Activated CD4-positive, alpha-beta T cell treated with anti-CD3 and anti-CD28 coated beads, Interleukin-2, Interleukin-6, amounts not matched to agents 100 ng/mL and 50 ng/mL, durations not matched to agents 16 hours and 8 hours (primary cell): Measurements from ENCODE around the gene SERPINA12.
"Not testable (repeated sequence)": the region's sequence is repeated elsewhere in the genome, so short reads cannot be mapped to it uniquely, and the experiment has no call there.

Experiments
- DNase-seq: peaks from one replicate; pipeline ENCODE4 v3.0.0-alpha.2; 2020

The SERPINA12 gene

DNA sequence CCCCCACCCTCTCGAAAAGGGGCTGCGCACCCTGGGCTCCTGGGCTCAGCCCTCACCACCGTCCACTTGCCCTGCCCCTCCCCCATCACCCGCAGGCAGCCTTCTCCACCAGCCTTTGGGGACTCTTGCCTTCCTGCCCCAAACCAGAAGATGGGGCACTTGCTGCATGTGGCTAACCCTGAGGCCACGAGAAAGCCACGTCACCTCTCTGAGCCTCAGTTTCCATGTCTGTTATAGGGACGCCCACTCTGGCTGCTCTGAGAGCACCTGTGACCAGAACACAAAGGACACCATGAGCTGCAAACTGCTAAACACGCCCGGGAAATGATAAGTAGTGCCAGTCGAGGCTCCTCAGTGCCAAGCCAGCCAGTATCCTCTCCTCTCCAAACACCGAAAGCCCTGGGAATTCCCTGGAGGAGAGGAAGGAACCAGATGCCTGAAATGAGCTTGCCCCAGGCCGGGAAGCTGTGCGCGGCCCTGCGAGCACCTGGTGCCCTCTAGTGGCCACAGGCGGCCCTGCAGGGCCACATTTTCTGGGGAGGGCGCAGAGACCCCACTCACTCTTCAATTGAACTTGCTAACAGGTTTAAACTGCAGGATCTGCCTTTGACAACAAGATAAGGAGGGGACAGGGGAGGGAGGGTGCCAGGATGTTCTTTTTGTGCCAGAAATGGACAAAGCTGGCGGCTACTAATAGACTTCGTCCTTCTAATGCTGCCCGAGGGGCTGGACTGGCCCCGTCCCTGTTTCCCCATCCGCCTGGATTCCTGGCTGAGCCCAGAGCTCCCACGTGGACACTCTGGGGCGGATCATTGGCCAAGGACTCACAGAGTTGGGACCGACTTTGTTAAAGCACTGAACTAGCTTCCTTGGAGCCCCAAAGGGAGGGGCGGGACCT lies 23.1 kb downstream of the SERPINA12 start:
- DNase-seq: peak; percentile 50

GRCh38 chr14:94484481-94484880 lies 24.8 kb downstream of the SERPINA12 start:
- DNase-seq: no peak

DNA sequence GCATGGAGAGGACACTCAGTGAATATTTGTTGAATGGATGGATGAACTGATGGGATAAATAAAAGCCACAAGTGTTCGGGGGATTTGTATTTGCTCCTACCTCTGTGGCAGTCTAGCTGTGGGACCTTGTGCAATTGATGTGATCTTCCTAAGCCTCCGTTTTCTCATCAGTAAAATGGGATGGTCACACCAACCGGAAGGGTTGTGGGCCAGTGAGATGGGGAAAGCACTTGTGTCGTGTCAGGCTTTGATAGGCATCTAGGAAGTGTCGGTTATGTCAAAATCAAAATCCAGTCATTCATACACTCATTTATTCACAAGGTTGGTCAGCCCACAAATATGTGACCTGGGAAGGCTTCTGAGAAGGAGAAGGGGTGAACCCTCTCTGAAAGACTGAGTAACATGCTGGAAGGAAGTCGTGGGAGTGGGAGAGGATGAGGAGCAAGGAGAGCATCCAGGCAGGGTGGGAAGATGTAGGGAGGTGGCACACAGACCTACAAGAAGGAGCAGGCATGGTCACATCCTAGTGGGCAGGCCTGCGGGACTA lies 25.5 kb downstream of the SERPINA12 start:
- DNase-seq: no peak

GRCh38 chr14:94483071-94483451 lies 26.2 kb downstream of the SERPINA12 start:
- no peak for DNase-seq

DNA sequence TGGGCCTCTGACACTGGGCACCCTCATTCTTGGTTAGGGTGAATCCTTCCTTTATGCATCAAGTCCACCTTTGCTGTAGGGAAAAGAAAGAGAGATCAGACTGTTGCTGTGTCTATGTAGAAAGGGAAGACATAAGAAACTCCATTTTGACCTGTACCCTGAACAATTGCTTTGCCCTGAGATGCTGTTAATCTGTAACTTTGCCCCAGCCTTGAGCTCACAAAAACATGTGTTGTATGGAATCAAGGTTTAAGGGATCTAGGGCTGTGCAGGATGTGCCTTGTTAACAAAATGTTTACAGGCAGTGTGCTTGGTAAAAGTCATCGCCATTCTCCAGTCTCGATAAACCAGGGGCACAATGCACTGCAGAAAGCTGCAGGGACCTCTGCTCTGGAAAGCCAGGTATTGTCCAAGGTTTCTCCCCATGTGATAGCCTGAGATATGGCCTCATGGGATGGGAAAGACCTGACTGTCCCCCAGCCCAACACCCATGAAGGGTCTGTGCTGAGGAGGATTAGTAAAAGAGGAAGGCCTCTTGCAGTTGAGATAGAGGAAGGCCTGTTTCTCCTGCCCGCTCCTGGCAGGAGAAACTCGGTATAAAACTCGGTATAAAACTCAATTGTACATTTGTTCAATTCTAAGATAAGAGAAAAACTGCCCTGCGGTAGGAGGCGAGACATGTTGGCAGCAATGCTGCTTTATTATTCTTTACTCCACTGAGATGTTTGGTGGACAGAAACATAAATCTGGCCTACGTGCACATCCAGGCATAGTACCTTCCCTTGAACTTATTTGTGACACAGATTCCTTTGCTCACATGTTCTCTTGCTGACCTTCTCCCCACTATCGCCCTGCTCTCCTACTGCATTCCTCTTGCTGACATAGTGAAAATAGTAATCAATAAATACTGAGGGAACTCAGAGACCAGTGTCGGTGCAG lies 26.9 kb downstream of the SERPINA12 start:
- DNase-seq: not testable (repeated sequence)

- no peak for DNase-seq
Observed at GRCh38 chr14:94481468-94482131, 27.7 kb downstream of the SERPINA12 start.

- DNase-seq: no peak
Observed at GRCh38 chr14:94480809-94481208, 28.5 kb downstream of the SERPINA12 start.

DNA sequence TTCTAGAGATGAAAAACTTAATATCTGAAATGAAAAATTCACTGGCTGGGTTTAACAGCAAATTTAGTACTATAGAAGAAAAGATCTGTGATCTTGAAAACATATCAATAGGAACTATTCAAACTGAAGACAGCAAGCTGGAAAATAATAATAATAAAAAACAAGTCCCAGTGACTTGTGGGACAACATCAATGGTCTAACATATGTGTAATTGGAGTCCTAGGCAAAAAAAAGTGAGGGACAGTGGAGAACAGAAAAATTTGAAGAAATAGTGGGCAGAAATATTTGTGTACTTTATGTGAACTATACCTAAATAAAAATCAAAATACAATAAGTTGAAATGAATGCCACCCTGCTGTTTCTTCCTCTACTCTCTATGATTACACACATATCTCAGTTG lies 30.8 kb downstream of the SERPINA12 start:
- DNase-seq: no peak

DNA sequence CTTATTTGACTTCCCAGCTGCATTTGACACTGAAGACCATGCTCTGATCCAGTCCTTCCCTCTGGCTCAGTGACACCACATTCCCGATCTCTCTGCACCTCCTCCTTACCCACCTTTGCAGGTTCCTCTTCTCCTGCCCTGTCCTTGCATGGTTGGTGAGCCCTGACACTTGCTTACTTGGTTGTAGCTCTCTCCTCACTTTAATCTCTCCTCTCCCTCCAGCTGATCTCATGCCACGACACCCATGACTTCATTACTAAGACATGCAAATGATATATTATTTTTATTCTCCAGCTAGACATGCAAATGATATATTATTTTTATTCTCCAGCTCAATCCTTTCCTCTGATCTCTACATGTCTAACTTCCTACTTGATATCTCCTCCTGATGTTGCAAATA lies 33.2 kb downstream of the SERPINA12 start, which contains the start of gene SERPINA9:
Gene SERPINA9 (minus strand): TSS at position 175 of the 400 bp plus-strand sequence. CDS start 6,357 bp downstream, outside the sequence.
- DNase-seq: no peak

DNA sequence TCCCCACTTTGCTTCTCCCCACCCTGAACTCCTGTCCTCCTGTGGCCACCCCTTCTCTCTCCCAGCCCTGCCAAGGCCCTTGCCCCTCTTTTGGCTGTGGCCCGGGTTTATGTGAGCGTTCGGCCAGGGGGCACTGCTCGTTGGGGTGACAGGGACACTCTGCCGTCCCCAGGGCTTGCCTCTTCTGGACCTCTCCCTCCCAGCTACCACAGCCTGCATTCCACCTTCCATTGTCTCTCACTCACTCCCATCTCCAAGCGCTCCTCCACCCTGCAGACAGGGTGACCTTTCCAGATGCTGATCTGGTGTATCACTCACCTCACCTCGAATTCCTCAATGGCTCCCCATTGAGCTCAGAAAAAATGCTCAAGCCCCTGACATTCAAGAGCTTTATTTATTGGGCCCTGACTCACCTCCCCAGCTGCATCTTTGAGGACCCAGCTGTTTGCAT lies 34.7 kb downstream of the SERPINA12 start:
- no peak for DNase-seq

DNA sequence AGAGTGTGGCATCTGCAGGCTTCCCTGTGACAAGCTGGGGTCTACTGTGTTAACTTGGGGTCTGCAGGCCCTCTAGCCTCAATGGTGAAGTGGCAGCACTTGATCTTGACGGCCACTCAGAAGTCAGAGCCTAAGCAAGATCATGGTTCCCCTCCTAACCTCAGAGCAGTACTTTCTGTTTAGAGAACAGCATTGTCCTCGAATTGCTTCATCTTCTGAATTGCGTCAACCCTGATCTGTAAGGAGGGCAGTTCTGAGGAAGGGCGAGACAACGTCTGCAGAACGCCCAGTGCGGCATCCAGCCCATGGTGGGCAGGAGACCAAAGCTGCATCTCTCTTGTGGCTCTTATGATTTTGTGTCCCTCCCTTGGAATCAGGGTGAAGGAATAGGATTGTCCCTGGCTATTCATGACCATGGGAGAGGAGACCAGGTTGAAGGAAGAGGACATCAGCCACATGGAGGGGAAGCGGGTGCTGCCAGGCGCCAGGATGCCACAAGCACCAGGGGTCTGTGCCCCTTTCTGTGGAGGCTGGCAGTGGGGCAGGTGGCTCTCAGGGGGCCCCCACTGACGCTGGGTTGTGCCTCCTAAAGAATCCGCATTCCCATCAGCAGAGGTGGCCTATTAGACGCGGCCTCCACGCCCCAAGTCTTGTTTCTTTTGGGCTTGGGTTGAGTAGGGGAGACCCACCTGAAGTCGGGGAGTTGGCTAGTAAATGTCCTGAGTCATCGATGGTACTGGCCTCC lies 35.4 kb downstream of the SERPINA12 start:
- DNase-seq: no peak

GRCh38 chr14:94472842-94473241 lies 36.4 kb downstream of the SERPINA12 start:
- no peak for DNase-seq

- DNase-seq: no peak
Observed at GRCh38 chr14:94471045-94471444, 38.2 kb downstream of the SERPINA12 start.

GRCh38 chr14:94470311-94470710 lies 39.0 kb downstream of the SERPINA12 start:
- no peak for DNase-seq

DNA sequence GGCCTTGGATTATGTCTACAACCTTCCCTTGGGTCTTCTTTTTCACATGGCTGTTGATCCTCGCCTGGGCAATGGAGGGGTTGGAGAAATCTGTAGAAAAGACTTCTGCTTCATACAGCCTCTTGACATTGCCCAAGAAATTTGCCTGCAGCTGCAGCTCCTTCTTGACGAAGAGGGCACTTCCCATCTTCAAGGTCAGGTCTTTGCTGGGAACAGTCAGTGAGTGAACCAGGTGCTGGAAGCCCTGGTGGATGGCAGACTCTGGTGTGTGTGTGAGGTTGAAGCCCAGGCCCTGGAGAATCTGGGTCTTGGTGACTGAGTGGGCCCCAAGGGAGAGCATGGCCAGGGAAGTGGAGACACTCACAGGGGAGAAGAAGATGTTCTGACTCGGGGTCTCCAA lies 40.0 kb downstream of the SERPINA12 start:
- no peak for DNase-seq

DNA sequence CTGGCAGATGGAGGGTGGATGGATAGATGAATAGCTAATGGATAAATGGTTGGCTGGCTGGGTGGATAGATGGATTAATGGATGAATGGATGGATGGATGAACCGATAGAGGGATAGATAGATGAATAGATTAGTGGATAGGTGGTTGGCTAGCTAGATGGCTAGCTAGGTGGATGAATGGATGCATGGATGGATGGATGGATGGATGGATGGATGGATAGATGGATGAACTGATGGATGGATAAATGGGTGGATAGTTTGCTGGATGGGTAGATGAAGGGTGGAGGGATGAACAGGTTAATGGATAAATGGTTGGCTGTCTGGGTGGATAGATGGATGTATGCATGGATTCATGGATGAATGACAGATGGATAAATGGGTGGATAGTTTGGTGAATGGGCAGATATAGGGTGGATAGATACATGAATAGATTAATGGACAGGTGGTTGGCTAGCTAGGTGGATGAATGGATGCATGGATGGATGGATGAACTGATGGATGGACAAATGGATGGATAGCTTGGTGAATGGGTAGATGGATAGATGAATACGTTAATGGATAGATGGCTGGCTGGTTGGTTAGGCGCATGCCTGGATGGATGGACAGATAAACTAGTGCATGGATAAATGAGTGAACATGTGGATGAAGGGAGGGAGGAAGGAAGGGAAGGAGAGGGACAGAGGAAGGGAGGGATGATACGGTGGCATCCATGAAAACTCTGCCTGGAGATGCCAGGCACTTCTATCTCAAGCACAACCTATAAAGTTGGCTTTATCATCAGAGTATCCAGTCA lies 41.3 kb downstream of the SERPINA12 start:
- no peak for DNase-seq

GRCh38 chr14:94466706-94467370 lies 42.4 kb downstream of the SERPINA12 start:
- no peak for DNase-seq

DNA sequence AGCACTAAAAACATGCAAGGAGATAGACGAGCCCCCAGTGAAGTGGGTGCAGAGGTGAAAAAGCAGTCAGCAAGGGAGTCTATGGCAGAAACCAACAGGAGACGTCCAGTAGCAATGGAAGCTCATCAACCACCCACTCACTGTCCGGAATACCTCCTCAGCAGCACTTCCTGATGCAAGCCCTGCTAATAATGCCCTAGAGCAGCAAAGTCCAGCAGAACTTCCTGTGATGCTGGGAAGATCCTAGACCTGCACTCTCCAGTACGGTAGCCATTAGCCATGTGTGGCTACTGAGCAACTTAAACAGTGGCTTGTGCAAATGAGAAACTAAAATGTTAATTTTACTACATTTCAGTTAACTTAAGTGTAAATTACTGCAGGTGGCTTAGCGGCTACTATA lies 44.2 kb downstream of the SERPINA12 start:
- DNase-seq: no peak

DNA sequence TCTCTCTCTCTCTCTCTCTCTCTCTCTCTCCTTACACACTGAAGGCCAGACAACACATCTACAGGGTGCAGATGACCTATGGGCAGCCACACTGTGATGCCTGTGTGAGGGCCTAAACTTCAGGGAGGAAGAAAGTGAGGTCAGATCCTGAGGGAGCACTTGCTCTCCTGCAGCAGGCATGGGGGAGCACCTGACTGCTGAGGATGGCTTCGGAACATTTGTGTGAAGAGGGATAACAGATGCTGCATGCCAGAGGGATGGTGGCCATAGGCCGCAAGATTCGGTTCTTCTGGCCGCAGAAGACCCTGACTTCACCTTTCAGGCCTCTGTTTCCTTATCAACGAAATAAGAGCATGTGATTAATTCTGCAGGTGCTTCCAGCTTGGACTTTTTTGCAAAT lies 45.0 kb downstream of the SERPINA12 start:
- no peak for DNase-seq
